Suppressor macrophage treated with lipopolysaccharide for 1 hour (primary cell): ENCODE results near the gene NRP2.

Experiments
- DNase-seq, 3 donors: peaks; one replicate each; pipeline ENCODE4 v3.0.0-alpha.2; 2020 to 2022

The NRP2 gene

DNA sequence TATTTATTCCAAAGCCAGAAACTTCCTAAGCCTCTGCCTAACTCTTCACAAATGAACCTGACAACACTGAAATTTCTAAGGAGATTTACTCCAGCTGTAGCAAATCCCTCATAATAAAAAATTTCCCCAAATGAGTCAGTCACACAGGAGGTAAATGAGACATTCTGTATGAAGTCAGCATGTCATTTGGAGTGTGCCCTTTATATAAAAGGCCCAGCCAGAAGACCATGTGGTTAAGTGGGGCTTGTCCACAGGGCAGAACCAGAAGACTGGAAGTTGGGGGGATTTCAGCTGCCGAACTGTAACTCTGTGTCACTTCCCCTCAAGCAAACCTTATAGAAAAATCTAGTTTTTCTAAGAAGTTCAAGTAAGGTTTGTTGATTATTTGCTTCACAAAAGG is 30.2 kb downstream of the NRP2 start:
- DNase-seq: peak; percentile 90 to 98 (median 97)

DNA sequence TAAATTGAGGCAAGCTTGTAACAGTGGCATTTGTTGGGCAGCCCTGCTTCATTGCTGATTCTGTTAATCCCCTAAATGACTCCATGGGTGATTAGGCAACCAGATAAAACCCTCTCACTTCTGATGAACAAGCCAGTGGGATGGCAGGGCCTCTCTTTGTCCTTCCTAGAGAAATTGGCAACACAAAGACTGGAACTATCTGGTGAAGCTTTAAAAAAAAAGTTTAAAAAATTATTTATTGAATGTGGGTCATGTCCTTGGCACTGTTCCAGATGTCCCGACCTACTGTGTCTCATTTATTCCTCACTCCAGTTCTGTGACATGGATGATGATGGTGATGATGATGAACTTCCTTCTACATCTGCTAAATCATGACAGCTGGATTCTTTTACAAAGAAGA is 30.8 kb downstream of the NRP2 start:
- peak; percentile 85 to 93 (median 88) for DNase-seq

DNA sequence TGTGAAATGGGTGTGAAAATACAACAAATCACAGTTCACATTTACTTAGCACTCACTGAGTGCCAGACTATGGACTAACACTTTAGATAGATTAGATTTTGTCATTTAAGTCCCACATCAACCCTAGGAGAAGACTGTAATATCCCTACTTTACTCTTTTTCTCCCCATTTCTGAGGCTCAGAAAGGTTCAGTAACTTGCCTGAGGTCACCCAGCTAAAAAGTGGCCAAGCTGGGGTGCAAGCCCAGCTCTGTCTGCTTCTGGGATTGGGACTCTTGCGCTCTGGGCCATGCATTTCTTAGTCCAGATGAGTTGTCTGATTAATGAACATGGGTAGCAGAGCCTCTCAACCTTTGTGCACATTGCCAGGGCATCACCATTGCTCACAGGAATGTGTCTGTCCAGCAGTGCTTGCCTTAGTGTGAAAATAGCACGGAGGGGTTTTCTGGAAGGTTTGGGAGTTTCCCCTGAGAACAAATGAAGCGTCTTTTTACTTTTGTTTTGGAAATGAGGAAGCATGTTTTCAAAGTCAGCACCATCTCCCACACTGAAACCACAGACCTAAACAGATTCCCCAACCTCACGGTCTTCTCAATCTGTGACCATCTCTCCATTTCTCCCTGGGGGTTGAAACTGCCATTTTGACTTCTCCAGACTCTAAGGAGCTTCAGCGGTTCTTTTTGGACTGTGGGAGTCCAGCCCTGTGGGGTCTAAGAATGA is 31.9 kb downstream of the NRP2 start:
- peak; percentile 92 to 98 (median 97) for DNase-seq

DNA sequence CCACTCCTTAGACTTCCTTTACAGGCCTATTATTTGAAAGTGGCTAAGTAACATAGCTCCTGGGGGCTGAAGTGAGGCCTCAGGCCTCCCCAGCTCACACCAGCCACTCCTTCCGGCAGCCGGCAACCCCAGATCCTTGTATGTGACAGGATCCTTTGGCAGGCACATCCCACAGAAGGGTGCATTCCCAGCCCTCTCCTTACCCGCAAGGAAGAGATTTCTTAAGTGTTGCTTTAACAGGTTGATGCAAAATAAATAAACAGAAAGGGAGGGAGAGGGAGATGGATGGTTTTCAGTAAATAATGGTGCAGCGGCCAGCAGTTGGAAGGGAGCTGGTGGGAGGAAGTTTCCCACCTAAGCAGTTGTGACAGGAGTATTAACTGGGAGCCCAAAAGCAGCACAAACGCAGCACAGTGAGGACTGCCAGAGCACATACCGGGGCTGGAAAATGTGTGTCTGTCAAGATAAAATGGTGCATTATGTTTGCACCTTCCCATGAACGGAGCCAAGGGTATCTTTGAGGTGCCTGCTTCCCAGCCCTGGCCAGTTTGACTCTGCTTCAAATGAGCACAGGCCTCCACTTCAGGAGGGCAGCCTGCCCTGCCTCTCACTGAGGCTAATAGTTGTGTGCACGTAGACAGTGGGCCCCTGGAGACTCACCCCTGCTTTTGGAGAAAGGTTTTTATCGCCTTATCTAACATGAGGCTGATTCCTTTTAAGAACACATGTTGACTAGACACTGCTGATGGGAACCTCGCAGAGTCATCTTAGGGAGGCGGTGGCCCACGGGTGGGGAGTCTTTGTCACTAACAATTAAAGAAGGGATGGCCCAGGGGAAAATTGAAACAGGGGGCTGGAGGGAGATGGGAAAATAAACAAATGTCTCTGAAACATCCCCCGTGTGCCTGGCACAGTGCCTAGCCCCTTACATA is 32.8 kb downstream of the NRP2 start:
- DNase-seq: peak in 2 of 3 donors; percentile 42 to 45

DNA sequence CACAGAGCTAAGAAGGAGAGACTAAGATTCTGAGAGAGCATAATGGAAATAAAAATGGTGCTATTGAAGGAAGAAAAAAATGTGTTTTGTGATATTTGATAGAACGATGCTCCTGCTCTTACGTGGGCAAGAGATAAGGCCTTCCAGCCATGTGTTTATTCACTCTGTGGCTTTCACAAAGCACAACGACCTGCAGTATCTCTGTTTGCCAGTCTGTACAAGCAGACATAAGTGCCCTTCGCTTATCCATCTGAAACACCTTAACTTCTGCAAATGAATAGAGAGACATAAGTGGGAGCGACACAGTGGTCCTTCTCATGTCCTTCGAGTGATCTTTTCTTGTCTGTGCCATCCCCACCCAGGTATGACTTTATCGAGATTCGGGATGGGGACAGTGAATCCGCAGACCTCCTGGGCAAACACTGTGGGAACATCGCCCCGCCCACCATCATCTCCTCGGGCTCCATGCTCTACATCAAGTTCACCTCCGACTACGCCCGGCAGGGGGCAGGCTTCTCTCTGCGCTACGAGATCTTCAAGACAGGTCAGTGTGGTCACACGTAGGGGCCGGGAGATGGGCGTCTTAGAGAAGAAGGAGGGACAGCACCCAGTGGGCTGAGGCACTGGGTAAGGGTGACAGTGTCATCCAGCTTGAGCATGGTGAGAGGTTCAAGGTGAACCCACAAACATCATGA is 33.7 kb downstream of the NRP2 start:
- peak in 2 of 3 donors; percentile 32 to 47 for DNase-seq

DNA sequence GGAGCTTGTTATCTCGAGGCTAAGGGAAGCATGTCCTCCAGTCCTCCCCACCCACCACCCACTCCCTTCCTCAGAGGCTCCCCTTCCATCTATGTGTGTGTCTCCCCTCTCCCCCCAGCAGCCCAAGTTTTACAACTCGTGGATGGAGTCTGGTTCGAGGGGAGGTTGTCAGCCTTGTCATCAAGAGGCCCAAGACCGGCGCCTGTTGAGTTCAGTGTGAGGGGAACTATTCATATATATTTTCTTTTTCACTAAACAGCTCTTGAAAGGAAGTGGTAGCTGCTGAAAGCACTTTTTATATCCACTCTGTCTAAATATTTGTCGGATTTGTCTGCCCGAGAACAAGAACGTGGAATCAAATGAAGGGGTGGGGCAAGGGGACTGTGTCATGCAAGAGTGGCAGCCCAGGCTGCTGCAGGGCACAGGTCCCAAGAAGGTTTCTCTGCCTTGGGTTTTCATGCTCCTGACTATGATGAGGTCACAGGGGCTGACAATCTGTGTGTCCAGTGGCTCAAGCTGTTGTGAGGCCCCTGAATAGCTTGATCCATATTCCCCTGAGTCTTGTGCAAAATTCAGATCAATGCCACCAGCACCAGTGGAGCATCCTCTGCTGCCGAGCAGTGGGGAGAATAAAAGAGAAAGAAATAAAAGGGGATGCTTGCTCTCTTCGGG is 35.0 kb downstream of the NRP2 start:
- DNase-seq: no peak

DNA sequence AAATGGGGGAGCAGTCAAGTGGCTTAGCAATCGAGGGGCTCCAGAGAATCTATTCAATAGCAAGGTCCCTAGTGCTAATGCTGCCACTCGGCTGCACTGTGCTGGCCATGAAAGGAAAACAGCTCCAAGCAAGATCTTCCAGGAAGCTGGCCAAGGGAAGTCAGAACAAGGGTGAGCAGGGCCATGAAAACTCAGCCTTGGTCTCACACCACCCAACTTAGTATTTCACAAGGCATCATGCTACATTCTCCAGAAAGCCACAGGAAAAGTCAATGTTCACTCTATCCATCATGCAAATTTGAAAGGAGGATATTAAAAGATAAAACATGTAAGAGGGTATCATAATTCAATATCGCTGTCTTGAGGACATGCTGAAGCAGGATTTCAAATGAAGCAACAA is 35.7 kb downstream of the NRP2 start:
- DNase-seq: no peak

DNA sequence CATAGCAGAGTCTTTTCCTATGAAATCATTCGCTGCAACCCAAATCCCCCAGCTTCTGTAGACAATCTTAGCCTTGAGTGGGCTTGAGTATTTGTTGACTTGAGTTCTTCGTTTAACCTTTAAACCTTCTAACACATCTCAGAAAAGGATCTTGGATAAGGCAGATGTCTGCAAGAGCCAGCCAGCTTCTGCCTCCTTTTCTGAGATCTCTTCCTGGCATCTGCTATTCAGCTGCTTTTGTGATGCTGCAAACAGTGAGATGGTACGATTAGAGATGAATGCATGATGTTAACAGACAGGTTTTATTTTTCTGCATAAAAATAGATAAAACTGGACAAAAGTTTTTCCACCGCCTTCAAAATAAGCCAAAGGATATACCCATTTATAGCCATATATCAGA is 37.5 kb downstream of the NRP2 start:
- no peak for DNase-seq

- DNase-seq: no peak
Observed at GRCh38 chr2:205720451-205720902, 38.2 kb downstream of the NRP2 start.

DNA sequence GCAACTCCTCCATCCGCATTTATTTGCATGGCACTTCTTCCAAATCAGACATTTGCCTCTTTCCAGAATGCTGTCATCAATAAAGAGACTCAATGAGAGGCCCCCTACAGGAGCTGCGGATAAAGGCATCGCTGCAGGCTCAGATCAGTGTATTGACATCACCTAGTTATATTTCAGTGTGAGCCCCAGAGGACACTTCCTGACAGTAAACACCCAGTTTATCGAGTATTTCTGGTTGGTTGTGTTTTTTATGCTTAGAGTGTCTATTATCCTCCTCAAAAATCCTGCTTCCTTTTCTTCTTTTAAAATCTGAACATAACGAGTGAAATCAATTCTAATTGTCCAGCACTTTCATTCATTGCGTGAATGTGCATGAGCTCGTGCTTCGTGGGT is 38.8 kb downstream of the NRP2 start:
- peak; percentile 44 to 47 (median 44) for DNase-seq

- DNase-seq: peak in 2 of 3 donors; percentile 59 to 71
Observed at GRCh38 chr2:205722283-205722918, 40.1 kb downstream of the NRP2 start.

DNA sequence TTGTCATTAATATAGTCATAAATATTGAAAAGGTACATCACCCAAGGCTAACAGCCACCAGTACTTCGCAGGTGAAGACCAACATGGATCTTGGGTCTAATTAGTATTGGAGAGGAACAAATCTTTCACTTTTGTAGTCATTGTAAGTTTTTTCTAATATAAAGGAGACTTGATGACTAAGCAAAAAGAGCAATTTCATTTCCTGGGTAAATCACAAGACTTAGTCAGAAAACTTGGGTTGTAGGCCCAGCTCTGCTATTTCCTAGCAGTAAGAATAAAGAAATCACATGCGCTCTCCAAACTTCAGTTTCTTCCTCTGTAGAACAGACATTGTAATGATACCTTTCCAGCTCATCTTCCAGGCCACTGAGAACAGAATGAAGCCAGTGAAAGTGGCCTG is 40.9 kb downstream of the NRP2 start:
- peak; percentile 62 to 90 (median 85) for DNase-seq

DNA sequence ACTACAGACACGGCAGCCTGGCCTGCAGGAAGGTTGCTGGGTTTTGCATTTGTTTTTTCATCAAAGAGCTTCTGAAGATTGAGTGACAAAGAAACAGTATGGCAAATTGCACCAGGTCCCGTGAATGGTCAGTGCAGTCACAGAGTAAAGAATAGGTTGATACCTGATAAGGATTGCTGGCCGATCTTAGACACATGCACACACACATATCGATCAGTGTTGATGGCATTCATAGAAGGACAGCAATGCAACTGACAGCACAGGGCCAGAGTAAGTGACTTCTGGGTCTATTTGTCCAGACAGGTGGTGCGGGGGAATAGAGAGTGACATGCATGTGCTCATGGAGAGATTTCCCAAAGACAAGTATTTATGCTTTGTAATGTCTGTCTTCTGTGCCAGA is 42.8 kb downstream of the NRP2 start:
- DNase-seq: no peak

GRCh38 chr2:205726506-205726905 is 44.2 kb downstream of the NRP2 start:
- no peak for DNase-seq

DNA sequence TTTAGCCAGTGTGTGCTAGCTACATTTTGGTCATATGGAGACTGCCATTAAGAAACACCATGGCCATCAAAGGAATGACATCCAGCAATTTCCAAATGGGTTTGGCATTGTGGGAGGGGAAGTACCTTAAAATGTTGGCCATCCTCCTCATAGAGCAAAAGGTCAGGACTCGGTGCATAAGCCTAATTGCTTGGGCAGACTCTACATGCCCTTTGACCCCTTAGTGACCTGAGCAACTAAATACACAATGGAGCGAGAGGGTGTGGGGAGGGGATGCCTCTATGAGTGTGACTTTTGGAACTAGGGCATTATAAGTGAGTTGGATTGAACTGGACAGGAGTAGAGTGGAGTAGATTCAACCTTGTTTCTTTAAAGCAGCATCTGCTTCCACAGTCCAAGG is 44.9 kb downstream of the NRP2 start:
- DNase-seq: no peak

DNA sequence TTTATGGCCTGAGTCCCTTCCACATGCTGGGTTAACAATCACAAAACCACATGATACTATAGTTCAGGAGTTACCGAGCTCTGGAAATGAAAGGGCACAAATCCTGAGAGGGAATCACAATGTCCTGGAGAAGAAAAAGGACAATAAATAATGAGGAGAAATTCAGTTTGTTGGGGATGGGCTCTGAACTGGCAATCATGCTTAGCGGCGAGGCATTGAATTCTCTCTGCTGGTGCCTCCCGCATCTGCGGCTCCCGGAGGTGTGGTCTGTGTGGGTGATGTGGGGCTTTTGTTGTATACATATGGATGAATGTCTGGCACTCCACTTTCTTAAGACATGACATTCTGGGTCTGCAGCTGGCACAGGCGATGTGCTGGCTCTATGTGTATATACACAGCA is 46.1 kb downstream of the NRP2 start:
- no peak for DNase-seq

GRCh38 chr2:205730191-205730590 is 47.9 kb downstream of the NRP2 start:
- no peak for DNase-seq

DNA sequence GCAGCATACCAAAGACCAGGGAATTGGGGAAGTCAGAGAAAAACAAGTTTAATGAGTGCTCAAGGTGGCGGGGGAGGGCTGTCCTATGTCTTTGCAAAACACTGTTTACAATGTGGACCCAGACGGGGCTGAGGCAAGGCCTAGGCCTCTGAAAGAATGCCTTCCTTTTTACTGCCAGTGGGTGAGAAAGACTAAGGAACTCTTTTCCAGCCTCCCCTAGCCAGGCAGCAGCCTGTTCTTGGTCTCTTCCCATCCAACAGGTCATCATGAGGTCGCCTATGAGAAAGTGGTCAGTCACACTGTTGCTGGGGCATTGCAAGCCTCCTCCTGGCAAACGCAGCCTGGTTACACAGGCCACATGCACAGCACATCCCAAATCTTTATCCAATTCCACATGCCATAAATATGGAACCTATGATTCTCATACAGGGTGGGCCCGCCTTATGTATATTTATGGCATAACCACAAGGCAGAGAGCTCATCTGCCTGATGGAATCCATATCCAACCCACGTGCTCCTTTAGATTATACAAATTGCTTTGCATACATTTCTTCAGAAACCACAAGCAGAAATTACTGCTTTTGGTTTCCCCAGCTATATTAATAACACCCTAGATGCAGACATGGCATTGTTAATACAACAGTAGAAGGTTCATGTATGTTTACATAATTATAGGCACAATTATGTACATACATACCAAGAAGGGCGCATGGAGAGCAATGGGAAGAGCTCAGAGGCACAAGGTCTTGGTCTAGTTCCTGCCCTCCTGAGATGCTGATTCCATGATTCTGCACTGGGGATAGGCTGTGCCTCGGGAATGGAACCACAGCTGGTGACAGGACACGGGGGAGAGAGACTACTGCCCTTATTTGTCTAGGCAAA is 48.6 kb downstream of the NRP2 start:
- DNase-seq: peak in 2 of 3 donors; percentile 29 to 40

DNA sequence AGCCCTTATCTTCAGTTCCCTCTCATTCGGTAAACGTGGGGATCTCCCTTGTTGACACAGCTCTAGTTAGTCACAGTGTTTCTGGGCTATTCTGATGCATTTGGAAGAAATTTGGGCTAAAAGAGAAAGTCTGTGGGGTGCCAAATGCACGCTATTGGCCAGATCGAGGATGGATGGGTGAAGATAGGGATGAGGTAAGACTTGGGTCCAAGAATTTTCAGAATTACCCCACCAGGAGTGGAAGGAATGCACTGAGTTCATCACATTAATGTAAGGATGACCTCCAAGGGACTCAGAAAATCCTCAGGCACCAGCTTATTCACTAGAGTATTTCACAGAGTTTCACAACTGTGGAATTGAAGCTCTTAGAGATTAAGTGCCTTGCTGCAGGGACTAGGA is 49.3 kb downstream of the NRP2 start:
- peak; percentile 76 to 94 (median 76) for DNase-seq

- DNase-seq: no peak
Observed at GRCh38 chr2:205732314-205732713, 50.0 kb downstream of the NRP2 start.

GRCh38 chr2:205733082-205733481 is 50.8 kb downstream of the NRP2 start:
- DNase-seq: no peak
